BLaER1 treated with 17β-estradiol and CSF1 and Interleukin-3, amounts not matched to agents 10 nM and 100 nM (cell line): ENCODE data around the gene BCKDK.

Experiments
- H3K27ac ChIP-seq, 11 experiments: shearing (Covaris generic); formaldehyde crosslinking; 2 replicates each; pipeline ENCODE4 v1.8.1; 2022
- H3K27me3 ChIP-seq, 11 experiments: shearing (Covaris generic); formaldehyde crosslinking; 2 replicates each; pipeline ENCODE4 v1.8.1; 2022
- H3K36me3 ChIP-seq, 11 experiments: shearing (Covaris generic); formaldehyde crosslinking; 2 replicates each; pipeline ENCODE4 v1.8.1; 2022
- H3K4me1 ChIP-seq, 10 experiments: shearing (Covaris generic); formaldehyde crosslinking; 2 replicates each; pipeline ENCODE4 v1.8.1; 2022
- H3K4me2 ChIP-seq, 11 experiments: shearing (Covaris generic); formaldehyde crosslinking; 2 replicates each; pipeline ENCODE4 v1.8.1; 2022
- H3K4me3 ChIP-seq, 10 experiments: shearing (Covaris generic); formaldehyde crosslinking; 2 replicates each; pipeline ENCODE4 v1.8.1; 2022
- H3K9ac ChIP-seq, 11 experiments: shearing (Covaris generic); formaldehyde crosslinking; 2 replicates each; pipeline ENCODE4 v1.8.1; 2022
- H3K9me3 ChIP-seq, 11 experiments: shearing (Covaris generic); formaldehyde crosslinking; replicated peaks in 1 of 11; 2 replicates each; pipeline ENCODE4 v1.8.1; 2022
- H4K20me1 ChIP-seq, 11 experiments: shearing (Covaris generic); formaldehyde crosslinking; 2 replicates each; pipeline ENCODE4 v1.8.1; 2022
- Cebpa-rat ChIP-seq, 11 experiments: shearing (Covaris generic); IDR thresholded peaks; 2 replicates each; pipeline ENCODE4 v1.8.1; 2022

The BCKDK gene

DNA sequence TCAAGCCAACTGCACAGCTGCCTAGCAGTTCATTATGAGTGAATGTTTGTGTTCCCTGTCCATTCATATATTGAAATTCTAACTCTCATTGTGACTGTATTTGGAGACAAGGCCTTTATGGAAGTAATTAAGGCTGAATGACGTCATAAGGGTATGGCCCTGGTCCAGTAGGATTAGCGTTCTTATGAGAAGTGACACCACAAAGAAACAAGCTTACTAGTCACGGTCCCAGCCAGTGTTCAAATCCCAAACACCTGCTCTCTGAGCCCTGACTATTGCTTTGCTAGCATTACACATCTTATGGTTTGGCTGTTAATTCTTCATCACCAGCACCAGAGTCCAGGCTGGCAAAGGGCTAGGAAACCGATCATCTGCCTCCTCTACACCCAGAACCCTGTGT lies 36.3 kb upstream of the BCKDK start:
- Histone ChIP-seq H3K4me1 (peaks cover 29 to 34% (median 31%) of the 10 kb centered on the region in 10 experiments), H3K9ac (peak overlapping the region; percentile 92 to 98 (median 95)), H3K36me3 (peaks cover 9 to 34% (median 16%) of the 10 kb centered on the region in 11 experiments), H3K4me2 (peak overlapping the region; percentile 89 to 98 (median 93)), H3K27me3 (no peaks in the 10 kb centered on the region), H3K27ac (peak overlapping the region; percentile 91 to 98 (median 95)), H3K9me3 (no peaks in the 10 kb centered on the region), H4K20me1 (peaks cover 4 to 76% (median 43%) of the 10 kb centered on the region in 11 experiments; a peak in 17 of 22 replicates), H3K4me3 (peak overlapping the region; percentile 77 to 96 (median 84))
- no peak for TF ChIP-seq Cebpa-rat (IDR thresholded peaks at IDR 0.05)

GRCh38 chr16:31072540-31073141 lies 35.5 kb upstream of the BCKDK start:
- Histone ChIP-seq H3K36me3 (peaks cover 17 to 34% (median 22%) of the 10 kb centered on the region in 11 experiments), H3K4me1 (peaks cover 29 to 34% (median 30%) of the 10 kb centered on the region in 10 experiments), H3K9me3 (no peaks in the 10 kb centered on the region), H4K20me1 (peaks cover 9 to 76% (median 43%) of the 10 kb centered on the region in 11 experiments; a peak in 21 of 22 replicates), H3K4me3 (peak overlapping the region; percentile 77 to 96 (median 84)), H3K4me2 (peak overlapping the region; percentile 89 to 98 (median 93)), H3K27ac (peak overlapping the region; percentile 91 to 98 (median 95)), H3K27me3 (no peaks in the 10 kb centered on the region), H3K9ac (peak overlapping the region; percentile 92 to 98 (median 95))
- TF ChIP-seq Cebpa-rat (IDR thresholded peaks at IDR 0.05) = no peak

- H3K4me2 ChIP-seq = peak overlapping the region; percentile 89 to 98 (median 93)
- no peak for TF ChIP-seq Cebpa-rat (IDR thresholded peaks at IDR 0.05)
- no peaks in the 10 kb centered on the region for H3K9me3 ChIP-seq
- peaks cover 16 to 77% (median 45%) of the 10 kb centered on the region in 11 experiments; a peak in 21 of 22 replicates for H4K20me1 ChIP-seq
- peak overlapping the region; percentile 77 to 96 (median 84) for H3K4me3 ChIP-seq
- H3K36me3 ChIP-seq = peaks cover 23 to 39% (median 26%) of the 10 kb centered on the region in 11 experiments
- no peaks in the 10 kb centered on the region for H3K27me3 ChIP-seq
- H3K9ac ChIP-seq = peak overlapping the region; percentile 92 to 98 (median 95)
- peak overlapping the region; percentile 91 to 98 (median 95) for H3K27ac ChIP-seq
- peaks cover 29 to 37% (median 33%) of the 10 kb centered on the region in 10 experiments for H3K4me1 ChIP-seq
Observed at GRCh38 chr16:31073142-31073969, 34.8 kb upstream of the BCKDK start.

GRCh38 chr16:31073970-31074813 lies 34.0 kb upstream of the BCKDK start, which contains the start of the genes ZNF646 and ZNF668:
Gene ZNF646, plus strand, starts transcription at chr16:31074422. Its CDS starts 1,903 bp downstream, at chr16:31076325.
Gene ZNF668, minus strand, starts transcription at chr16:31074240. Its CDS starts 9,781 bp downstream, at chr16:31064459.
- Histone ChIP-seq H3K27ac (peak within 1 kb of the TSS; percentile 91 to 98 (median 95)), H3K4me2 (peak within 1 kb of the TSS; percentile 89 to 98 (median 93)), H3K9ac (peak within 1 kb of the TSS; percentile 92 to 98 (median 95)), H3K27me3 (no peaks in the 10 kb centered on the region), H3K4me3 (peak within 1 kb of the TSS; percentile 77 to 96 (median 84)), H4K20me1 (peaks cover 24 to 77% (median 45%) of the 10 kb centered on the region in 11 experiments; a peak in 21 of 22 replicates), H3K4me1 (peaks cover 29 to 45% (median 39%) of the 10 kb centered on the region in 10 experiments), H3K36me3 (peaks cover 32 to 47% (median 35%) of the 10 kb centered on the region in 11 experiments), H3K9me3 (no peaks in the 10 kb centered on the region)
- no peak for TF ChIP-seq Cebpa-rat (IDR thresholded peaks at IDR 0.05)

DNA sequence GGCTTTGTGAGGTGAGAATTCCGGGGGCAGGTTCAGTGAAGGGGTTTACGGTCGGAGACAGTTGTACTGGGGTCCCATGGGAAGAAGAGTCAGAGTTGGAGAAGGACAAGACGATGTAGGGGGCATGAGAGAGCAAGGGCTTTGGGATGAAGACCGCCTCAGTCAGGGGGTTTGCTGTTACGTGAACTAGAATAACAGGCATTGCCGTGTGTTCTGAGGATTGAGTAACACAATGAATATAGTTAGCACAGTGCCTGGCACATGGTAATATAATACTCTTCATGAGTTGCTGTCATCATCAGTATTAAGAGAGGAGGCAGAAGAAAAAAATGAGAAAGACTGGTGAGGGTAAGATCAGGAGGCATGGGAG lies 33.4 kb upstream of the BCKDK start:
- Histone ChIP-seq H3K27me3 (no peaks in the 10 kb centered on the region), H4K20me1 (peaks cover 30 to 77% (median 47%) of the 10 kb centered on the region in 11 experiments; a peak in 21 of 22 replicates), H3K4me2 (peak overlapping the region; percentile 76 to 95 (median 89)), H3K36me3 (peaks cover 38 to 53% (median 41%) of the 10 kb centered on the region in 11 experiments), H3K4me1 (peaks cover 29 to 51% (median 42%) of the 10 kb centered on the region in 10 experiments), H3K4me3 (peak overlapping the region; percentile 77 to 96 (median 84)), H3K9ac (peak overlapping the region; percentile 92 to 98 (median 95)), H3K27ac (peak overlapping the region; percentile 91 to 98 (median 95)), H3K9me3 (no peaks in the 10 kb centered on the region)
- no peak for TF ChIP-seq Cebpa-rat (IDR thresholded peaks at IDR 0.05)

DNA sequence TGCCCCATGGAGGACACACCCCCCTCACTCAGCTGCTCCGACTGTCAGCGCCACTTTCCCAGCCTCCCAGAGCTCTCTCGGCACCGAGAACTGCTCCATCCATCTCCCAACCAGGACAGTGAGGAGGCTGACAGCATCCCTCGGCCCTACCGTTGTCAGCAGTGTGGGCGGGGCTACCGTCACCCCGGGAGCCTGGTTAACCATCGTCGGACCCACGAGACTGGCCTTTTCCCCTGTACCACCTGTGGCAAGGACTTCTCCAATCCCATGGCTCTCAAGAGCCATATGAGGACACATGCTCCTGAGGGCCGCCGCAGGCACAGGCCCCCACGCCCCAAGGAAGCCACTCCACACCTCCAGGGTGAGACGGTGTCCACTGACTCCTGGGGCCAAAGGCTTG lies 31.9 kb upstream of the BCKDK start:
- Histone ChIP-seq H4K20me1 (peaks cover 45 to 77% (median 62%) of the 10 kb centered on the region in 11 experiments; a peak in 21 of 22 replicates), H3K9me3 (no peaks in the 10 kb centered on the region), H3K4me2 (peak overlapping the region in 10 of 11 experiments; percentile 76 to 95 (median 89); a peak in 13 of 22 replicates), H3K4me3 (no peak overlapping the region; a peak in 1 of 20 replicates), H3K4me1 (peaks cover 25 to 62% (median 44%) of the 10 kb centered on the region in 10 experiments), H3K27me3 (no peaks in the 10 kb centered on the region), H3K36me3 (peaks cover 53 to 63% (median 56%) of the 10 kb centered on the region in 11 experiments), H3K27ac (no peak overlapping the region), H3K9ac (peak overlapping the region in 9 of 11 experiments; percentile 9 to 98 (median 94); a peak in 8 of 22 replicates)
- no peak for TF ChIP-seq Cebpa-rat (IDR thresholded peaks at IDR 0.05)

DNA sequence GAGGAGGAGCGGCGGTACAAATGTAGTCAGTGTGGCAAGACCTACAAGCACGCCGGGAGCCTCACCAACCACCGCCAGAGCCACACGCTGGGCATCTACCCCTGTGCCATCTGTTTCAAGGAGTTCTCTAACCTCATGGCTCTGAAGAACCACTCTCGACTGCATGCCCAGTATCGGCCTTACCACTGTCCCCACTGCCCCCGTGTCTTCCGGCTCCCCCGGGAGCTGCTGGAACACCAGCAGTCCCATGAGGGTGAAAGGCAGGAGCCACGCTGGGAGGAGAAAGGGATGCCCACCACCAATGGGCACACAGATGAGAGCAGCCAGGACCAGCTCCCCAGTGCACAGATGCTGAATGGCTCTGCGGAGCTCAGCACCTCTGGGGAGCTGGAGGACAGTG lies 31.2 kb upstream of the BCKDK start:
- no peaks in the 10 kb centered on the region for H3K9me3 ChIP-seq

More for the DNA sequence above, 31.2 kb upstream of the BCKDK start:
- Histone ChIP-seq H3K9ac (0 out of 22 replicates have a peak overlapping the region, but pooled peaks of 3 of the 11 experiments have one; percentile 24 to 98 (median 97)), H3K27ac (no peak overlapping the region), H3K4me2 (no peak overlapping the region), H3K4me3 (no peak overlapping the region), H3K27me3 (no peaks in the 10 kb centered on the region), H3K36me3 (peaks cover 59 to 65% (median 60%) of the 10 kb centered on the region in 11 experiments), H4K20me1 (peaks cover 52 to 77% (median 64%) of the 10 kb centered on the region in 11 experiments), H3K4me1 (peaks cover 18 to 62% (median 42%) of the 10 kb centered on the region in 10 experiments)
- no peak for TF ChIP-seq Cebpa-rat (IDR thresholded peaks at IDR 0.05)
